WTC11 (cell line): ENCODE data around the gene ATG16L1. TPM values are rescaled to one million over a fixed set of nuclear protein-coding genes. Genes with fewer than 3 reads are reported as not detected.

Experiments
- ARID4B ChIP-seq: sonication (generic); formaldehyde crosslinking; IDR thresholded peaks from 2 replicates; pipeline ENCODE4 v1.8.0; 2023; ENCODE audit warnings: missing genetic modification reagents, mild to moderate bottlenecking, borderline replicate concordance
- CREM ChIP-seq: sonication (generic); formaldehyde crosslinking; IDR thresholded peaks from 2 replicates; pipeline ENCODE4 v1.8.1; 2022; ENCODE audit warnings: mild to moderate bottlenecking, missing genetic modification reagents, moderate library complexity
- FOXP4 ChIP-seq: sonication (generic); formaldehyde crosslinking; IDR thresholded peaks from 2 replicates; pipeline ENCODE4 v1.8.0; 2022; ENCODE audit warnings: mild to moderate bottlenecking, missing genetic modification reagents
- HMGXB4 ChIP-seq: sonication (generic); formaldehyde crosslinking; IDR thresholded peaks from 2 replicates; pipeline ENCODE4 v1.8.1; 2023; ENCODE audit warnings: mild to moderate bottlenecking, moderate library complexity, missing genetic modification reagents
- MYBL2 ChIP-seq: sonication (generic); formaldehyde crosslinking; IDR thresholded peaks from 2 replicates; pipeline ENCODE4 v1.8.1; 2023; ENCODE audit warnings: mild to moderate bottlenecking, moderate library complexity, missing genetic modification reagents
- PRDM15 ChIP-seq: sonication (generic); formaldehyde crosslinking; IDR thresholded peaks from 2 replicates; pipeline ENCODE4 v1.8.0; 2022; ENCODE audit warnings: missing genetic modification reagents
- SP1 ChIP-seq: sonication (generic); formaldehyde crosslinking; conservative IDR thresholded peaks from 2 replicates; pipeline ENCODE4 v1.8.1; 2022; ENCODE audit warnings: missing genetic modification reagents
- ZBTB21 ChIP-seq: sonication (generic); formaldehyde crosslinking; IDR thresholded peaks from 2 replicates; pipeline ENCODE4 v1.8.1; 2023; ENCODE audit warnings: mild to moderate bottlenecking, missing genetic modification reagents, borderline replicate concordance
- ZMAT4 ChIP-seq: fragments of 250-450 bp; sonication (Bioruptor Pico); IDR thresholded peaks from 2 replicates; pipeline ENCODE4 v1.9.0; 2021; ENCODE audit warnings: mild to moderate bottlenecking
- ZNF532 ChIP-seq: fragments of 250-450 bp; sonication (Bioruptor Pico); IDR thresholded peaks from 2 replicates; pipeline ENCODE4 v1.9.0; 2021; ENCODE audit warnings: mild to moderate bottlenecking, borderline replicate concordance
- total RNA-seq: library from RNA; stranded (reverse); gene quantifications from 3 replicates; pipeline ENCODE4 v1.2.3, GENCODE V29; 2021

ATG16L1 gene
- total RNA-seq, 1 experiment from 2014 or later = 31.8 TPM

- TF ChIP-seq ZNF532 = no peak
- TF ChIP-seq MYBL2 (CRISPR knock-in tag) = no peak
- TF ChIP-seq ZBTB21 (CRISPR knock-in tag) = no peak
- no peak for TF ChIP-seq PRDM15 (CRISPR knock-in tag)
- no peak for TF ChIP-seq ARID4B (CRISPR knock-in tag)
- no peak for TF ChIP-seq SP1 (CRISPR knock-in tag)
- no peak for TF ChIP-seq FOXP4 (CRISPR knock-in tag)
- TF ChIP-seq HMGXB4 (CRISPR knock-in tag) = no peak
- no peak for TF ChIP-seq CREM
- TF ChIP-seq ZMAT4 = no peak
- TF ChIP-seq, all 79 proteins: peak for 0
Observed at GRCh38 chr2:233208382-233209116, 42.9 kb upstream of the ATG16L1 start (continued).
